ENCODE measurements around the gene MTURN.

The MTURN gene

DNA sequence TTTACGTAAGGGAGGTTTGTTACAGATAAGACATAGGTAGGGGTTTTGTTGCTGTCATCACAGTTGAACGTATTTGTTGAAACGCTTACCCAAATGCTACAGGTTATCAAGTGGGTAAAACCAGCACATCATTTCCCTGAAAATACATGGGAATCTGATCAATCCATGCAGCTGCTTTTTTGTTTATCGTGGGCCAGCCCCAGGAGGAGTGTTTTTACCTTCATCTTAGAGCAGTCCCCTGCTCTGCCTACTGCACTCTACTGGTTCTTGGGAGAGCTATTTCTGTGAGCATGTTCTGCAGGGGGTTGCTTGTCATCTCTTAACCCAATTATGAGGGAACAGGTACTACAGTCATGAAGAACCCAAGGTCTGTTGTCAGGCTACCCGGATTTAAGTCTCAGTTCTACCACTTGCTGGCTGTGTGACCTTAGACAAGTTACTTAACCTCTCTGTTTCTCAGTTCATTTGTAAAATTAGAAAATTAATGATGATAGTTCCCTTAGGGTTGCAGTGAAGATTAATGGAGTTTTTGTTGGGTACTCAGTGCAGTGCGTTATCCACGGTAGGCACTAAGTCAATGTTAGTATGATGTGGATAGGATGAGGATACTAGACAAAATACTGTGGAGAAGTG, 15.0 kb downstream of the MTURN start:
- Histone ChIP-seq H3K9ac (ENCODE audit: low read depth, low read length) (no peak overlapping the region), H3K27me3 (ENCODE audit: control insufficient read depth, insufficient read depth, low read length) (no peaks in the 10 kb centered on the region), H3K36me3 (ENCODE audit: control insufficient read depth, insufficient read depth, low read length) (no peaks in the 10 kb centered on the region)

DNA sequence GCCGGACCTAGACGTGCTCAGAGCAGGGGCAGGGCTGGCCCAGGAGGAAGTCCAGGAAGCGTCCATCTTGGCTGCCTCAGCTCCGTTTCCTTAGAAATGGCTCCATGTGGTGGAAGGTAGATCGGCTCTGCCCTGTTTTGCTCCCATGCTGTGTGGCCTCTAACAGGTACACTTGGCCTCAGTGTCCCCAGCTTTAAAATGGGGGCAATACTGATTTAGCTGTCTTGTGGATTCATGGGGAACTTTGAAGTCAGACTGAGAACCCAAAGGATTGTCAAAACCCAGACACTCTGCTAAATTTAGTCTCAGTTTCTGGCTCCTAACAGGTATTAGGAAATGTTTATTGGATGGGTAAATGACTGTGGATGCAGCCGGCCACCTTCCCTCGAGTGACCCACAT, 15.9 kb downstream of the MTURN start:
- Histone ChIP-seq H3K27me3 (ENCODE audit: control insufficient read depth, insufficient read depth, low read length) (no peaks in the 10 kb centered on the region), H3K36me3 (ENCODE audit: control insufficient read depth, insufficient read depth, low read length) (no peaks in the 10 kb centered on the region), H3K9ac (ENCODE audit: low read depth, low read length) (no peak overlapping the region), H3K9me3 (ENCODE audit: control insufficient read depth, insufficient read depth, low read length) (no peaks in the 10 kb centered on the region), H3K4me1 (ENCODE audit: control insufficient read depth, insufficient read depth, low read length) (no peaks in the 10 kb centered on the region), H3K4me3 (ENCODE audit: low read depth, low read length) (no peak overlapping the region)

More for the DNA sequence above, 15.0 kb downstream of the MTURN start:
- Histone ChIP-seq H3K4me3 (ENCODE audit: low read depth, low read length) (no peak overlapping the region), H3K4me1 (ENCODE audit: control insufficient read depth, insufficient read depth, low read length) (no peaks in the 10 kb centered on the region), H3K9me3 (ENCODE audit: control insufficient read depth, insufficient read depth, low read length) (no peaks in the 10 kb centered on the region)

DNA sequence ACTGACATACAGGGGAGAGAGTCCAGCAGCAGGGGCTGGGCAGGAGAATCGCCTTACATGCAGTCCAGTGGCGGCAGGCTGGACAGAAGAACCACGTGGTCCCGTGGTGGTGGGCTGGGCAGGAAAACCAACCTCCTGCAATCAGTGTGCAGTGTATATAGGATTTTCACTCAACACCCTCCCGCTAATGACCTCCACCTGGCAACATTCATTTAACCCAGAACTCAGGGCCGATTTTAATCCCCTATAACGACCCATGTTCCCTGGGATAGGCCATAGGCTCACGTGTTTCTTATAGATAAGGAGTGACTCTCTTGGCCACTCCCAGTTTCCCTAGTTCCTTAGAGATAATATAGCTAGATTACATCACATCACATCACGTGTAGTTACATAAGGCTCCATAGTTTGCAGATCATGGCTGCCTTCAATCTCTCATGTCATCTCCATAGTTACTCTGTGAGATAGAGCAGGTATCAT, 19.4 kb downstream of the MTURN start:
- H3K27me3 ChIP-seq (ENCODE audit: control insufficient read depth, insufficient read depth, low read length) = no peaks in the 10 kb centered on the region
- no peaks in the 10 kb centered on the region for H3K4me1 ChIP-seq (ENCODE audit: control insufficient read depth, insufficient read depth, low read length)
- H3K9ac ChIP-seq (ENCODE audit: low read depth, low read length) = no peak overlapping the region
- H3K36me3 ChIP-seq (ENCODE audit: control insufficient read depth, insufficient read depth, low read length) = no peaks in the 10 kb centered on the region
- H3K9me3 ChIP-seq (ENCODE audit: control insufficient read depth, insufficient read depth, low read length) = no peaks in the 10 kb centered on the region
- H3K4me3 ChIP-seq (ENCODE audit: low read depth, low read length) = no peak overlapping the region

DNA sequence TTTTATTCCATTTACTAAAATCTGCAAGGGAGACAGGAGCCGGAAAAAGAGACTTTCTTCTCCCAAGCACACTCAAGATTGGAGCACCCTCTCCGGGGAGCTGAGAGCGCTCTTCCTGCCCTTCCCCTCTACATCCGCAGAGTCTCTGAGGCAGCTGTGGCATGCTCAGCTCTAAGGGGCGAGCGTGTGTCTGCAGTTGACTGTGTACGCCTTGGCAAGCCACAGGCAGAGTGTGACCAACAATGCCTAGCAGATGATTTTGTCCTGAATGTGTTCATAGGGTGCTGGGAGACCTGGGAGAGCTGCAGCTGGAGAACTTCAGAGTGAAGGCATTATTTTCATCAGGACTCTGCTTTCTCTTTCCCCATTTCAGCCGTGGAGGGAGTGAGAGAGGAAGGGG, 20.7 kb downstream of the MTURN start:
- no peak overlapping the region for H3K9ac ChIP-seq (ENCODE audit: low read depth, low read length)
- no peaks in the 10 kb centered on the region for H3K4me1 ChIP-seq (ENCODE audit: control insufficient read depth, insufficient read depth, low read length)
- H3K9me3 ChIP-seq (ENCODE audit: control insufficient read depth, insufficient read depth, low read length) = no peaks in the 10 kb centered on the region
- no peak overlapping the region for H3K4me3 ChIP-seq (ENCODE audit: low read depth, low read length)
- no peaks in the 10 kb centered on the region for H3K27me3 ChIP-seq (ENCODE audit: control insufficient read depth, insufficient read depth, low read length)
- no peaks in the 10 kb centered on the region for H3K36me3 ChIP-seq (ENCODE audit: control insufficient read depth, insufficient read depth, low read length)

DNA sequence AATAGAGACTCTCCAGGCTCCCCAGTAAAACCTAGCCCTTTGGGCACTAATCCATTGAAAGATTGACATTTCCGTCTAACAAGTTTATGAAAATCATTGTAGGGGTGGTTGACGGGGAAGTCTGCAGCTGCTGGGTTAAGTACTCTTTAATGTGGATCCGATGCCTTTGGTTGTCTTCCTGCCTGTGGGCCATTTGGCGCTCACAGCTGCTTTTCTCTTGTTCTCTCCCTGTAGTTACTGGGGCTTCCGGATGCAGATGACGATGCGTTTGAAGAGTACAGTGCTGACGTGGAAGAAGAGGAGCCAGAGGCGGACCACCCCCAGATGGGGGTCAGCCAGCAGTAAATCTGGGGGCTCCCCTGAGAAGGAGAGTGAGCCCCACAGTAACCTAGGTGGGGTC, 22.4 kb downstream of the MTURN start:
- H3K4me1 ChIP-seq (ENCODE audit: control insufficient read depth, insufficient read depth, low read length) = peaks cover 2% of the 10 kb centered on the region

DNA sequence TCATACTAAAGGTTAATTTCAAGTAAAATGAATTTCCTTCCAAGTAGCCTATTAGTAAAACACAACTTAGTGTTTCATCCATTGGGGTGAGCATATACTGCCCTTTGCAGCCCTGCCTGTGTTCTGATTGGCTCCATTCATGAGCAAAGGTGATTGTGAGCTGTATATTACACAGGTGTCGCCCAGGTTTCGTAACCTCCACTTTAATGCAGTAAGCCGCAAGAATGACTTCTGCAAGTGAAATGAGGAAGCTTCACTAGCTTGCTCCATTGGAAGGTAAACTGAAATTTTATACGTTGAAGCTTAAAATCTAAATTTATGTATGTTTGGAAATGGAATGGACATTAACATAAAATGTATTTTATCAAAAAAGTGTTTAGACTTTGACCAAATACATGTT, 24.4 kb downstream of the MTURN start:
- no peaks in the 10 kb centered on the region for H3K9me3 ChIP-seq (ENCODE audit: control insufficient read depth, insufficient read depth, low read length)
- no peaks in the 10 kb centered on the region for H3K27me3 ChIP-seq (ENCODE audit: control insufficient read depth, insufficient read depth, low read length)
- peaks cover 16% of the 10 kb centered on the region for H3K4me1 ChIP-seq (ENCODE audit: control insufficient read depth, insufficient read depth, low read length)
- H3K9ac ChIP-seq (ENCODE audit: low read depth, low read length) = no peak overlapping the region
- H3K36me3 ChIP-seq (ENCODE audit: control insufficient read depth, insufficient read depth, low read length) = no peaks in the 10 kb centered on the region
- no peak overlapping the region for H3K4me3 ChIP-seq (ENCODE audit: low read depth, low read length)

More for the DNA sequence above, 22.4 kb downstream of the MTURN start:
- Histone ChIP-seq H3K4me3 (ENCODE audit: low read depth, low read length) (no peak overlapping the region), H3K36me3 (ENCODE audit: control insufficient read depth, insufficient read depth, low read length) (no peaks in the 10 kb centered on the region), H3K9ac (ENCODE audit: low read depth, low read length) (no peak overlapping the region), H3K9me3 (ENCODE audit: control insufficient read depth, insufficient read depth, low read length) (no peaks in the 10 kb centered on the region), H3K27me3 (ENCODE audit: control insufficient read depth, insufficient read depth, low read length) (no peaks in the 10 kb centered on the region)

DNA sequence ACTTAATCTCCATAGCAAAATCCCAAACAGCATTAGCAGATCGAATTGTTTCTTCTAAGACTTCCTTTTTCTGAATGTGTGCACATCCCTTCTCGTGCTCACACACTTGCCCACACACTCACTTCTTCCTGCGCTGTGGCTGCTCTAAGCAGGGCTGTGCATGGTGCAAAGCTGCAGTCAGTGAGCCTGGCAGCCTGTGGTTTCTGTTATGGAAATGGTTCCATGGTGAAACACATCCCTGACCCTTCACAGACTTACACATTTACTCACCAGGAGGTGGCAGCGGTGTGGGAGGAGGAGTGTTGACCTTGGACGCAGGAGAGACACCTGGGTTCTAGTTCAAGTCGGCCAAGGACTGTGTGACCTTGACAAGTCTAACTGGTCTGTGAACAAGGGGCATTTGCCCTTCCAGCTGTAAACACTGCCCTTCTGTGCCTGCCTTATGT, 24.9 kb downstream of the MTURN start:
- Histone ChIP-seq H3K9me3 (ENCODE audit: control insufficient read depth, insufficient read depth, low read length) (no peaks in the 10 kb centered on the region), H3K4me3 (ENCODE audit: low read depth, low read length) (no peak overlapping the region), H3K4me1 (ENCODE audit: control insufficient read depth, insufficient read depth, low read length) (peaks cover 16% of the 10 kb centered on the region), H3K36me3 (ENCODE audit: control insufficient read depth, insufficient read depth, low read length) (no peaks in the 10 kb centered on the region), H3K27me3 (ENCODE audit: control insufficient read depth, insufficient read depth, low read length) (no peaks in the 10 kb centered on the region), H3K9ac (ENCODE audit: low read depth, low read length) (no peak overlapping the region)

DNA sequence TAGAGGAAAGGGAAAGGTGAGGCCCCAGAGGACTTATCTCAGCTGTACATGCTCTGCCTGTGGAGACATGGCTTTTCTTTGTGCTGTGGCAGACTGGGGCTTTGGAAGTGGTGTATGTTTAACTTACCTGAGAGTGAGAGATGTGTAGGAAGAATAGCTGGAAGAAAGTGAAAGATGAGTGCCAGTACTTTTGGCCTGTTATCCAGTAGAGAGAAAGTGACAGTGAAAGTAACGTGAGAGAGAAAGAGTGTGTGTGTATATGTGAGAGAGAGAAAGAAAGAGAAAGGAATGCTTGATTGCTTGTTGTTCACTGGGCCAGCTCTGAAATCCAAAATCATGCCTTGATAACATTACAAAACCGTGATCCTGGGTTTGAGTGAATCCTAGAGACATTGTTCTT, 25.5 kb downstream of the MTURN start:
- no peak overlapping the region for H3K9ac ChIP-seq (ENCODE audit: low read depth, low read length)
- no peaks in the 10 kb centered on the region for H3K36me3 ChIP-seq (ENCODE audit: control insufficient read depth, insufficient read depth, low read length)
- H3K27me3 ChIP-seq (ENCODE audit: control insufficient read depth, insufficient read depth, low read length) = no peaks in the 10 kb centered on the region
- no peaks in the 10 kb centered on the region for H3K9me3 ChIP-seq (ENCODE audit: control insufficient read depth, insufficient read depth, low read length)
- H3K4me1 ChIP-seq (ENCODE audit: control insufficient read depth, insufficient read depth, low read length) = peaks cover 16% of the 10 kb centered on the region
- H3K4me3 ChIP-seq (ENCODE audit: low read depth, low read length) = no peak overlapping the region

DNA sequence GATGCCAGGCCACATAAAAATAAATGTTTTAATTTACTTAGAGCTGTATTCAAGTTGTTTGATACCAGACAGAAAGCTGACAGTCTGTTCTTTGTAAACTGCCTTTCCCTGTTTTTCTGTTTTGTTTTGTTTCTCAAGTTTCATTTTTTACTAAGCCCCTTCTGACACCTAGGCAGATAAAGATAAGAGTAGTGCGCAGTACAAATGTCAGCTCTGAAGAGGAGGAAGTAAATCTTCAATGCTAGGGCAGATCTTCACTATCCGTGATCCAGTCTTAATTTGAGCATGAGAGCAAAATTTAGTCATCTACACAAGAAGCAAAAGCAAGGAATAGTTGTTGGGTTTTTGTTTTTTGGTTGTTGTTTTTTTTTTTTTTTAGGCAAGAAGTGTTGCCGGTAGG, 27.3 kb downstream of the MTURN start:
- peaks cover 20% of the 10 kb centered on the region for H3K4me1 ChIP-seq (ENCODE audit: control insufficient read depth, insufficient read depth, low read length)

DNA sequence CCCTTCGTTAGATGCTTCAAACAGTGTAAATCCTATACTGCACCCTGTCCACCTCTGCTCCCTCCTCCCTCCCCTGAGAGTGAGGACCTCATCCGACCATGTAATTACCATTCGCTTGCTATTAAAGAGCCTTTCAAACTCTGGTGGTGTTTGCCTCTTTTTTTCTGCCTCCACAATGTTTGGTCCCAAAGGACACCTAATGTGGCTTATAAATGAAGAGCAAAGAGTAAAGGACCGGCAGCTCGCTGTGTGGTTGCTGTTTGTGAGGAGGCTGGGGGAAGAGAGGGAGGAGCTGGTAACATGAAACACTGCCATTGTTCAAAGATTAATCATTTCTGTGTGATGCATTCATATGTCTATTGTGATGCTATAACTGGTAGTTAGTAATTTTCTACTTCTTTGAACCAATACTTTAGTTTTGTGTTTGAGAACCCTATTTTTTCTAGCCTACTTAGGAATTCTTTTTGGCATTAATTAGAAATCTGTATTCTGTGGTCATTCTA, 27.9 kb downstream of the MTURN start:
- Histone ChIP-seq H3K4me1 (ENCODE audit: control insufficient read depth, insufficient read depth, low read length) (peaks cover 20% of the 10 kb centered on the region), H3K36me3 (ENCODE audit: control insufficient read depth, insufficient read depth, low read length) (no peaks in the 10 kb centered on the region), H3K9me3 (ENCODE audit: control insufficient read depth, insufficient read depth, low read length) (no peaks in the 10 kb centered on the region), H3K4me3 (ENCODE audit: low read depth, low read length) (no peak overlapping the region), H3K9ac (ENCODE audit: low read depth, low read length) (no peak overlapping the region), H3K27me3 (ENCODE audit: control insufficient read depth, insufficient read depth, low read length) (peaks cover 3% of the 10 kb centered on the region)

More for the DNA sequence above, 27.3 kb downstream of the MTURN start:
- Histone ChIP-seq H3K36me3 (ENCODE audit: control insufficient read depth, insufficient read depth, low read length) (no peaks in the 10 kb centered on the region), H3K4me3 (ENCODE audit: low read depth, low read length) (no peak overlapping the region), H3K9me3 (ENCODE audit: control insufficient read depth, insufficient read depth, low read length) (no peaks in the 10 kb centered on the region), H3K27me3 (ENCODE audit: control insufficient read depth, insufficient read depth, low read length) (peaks cover 3% of the 10 kb centered on the region), H3K9ac (ENCODE audit: low read depth, low read length) (no peak overlapping the region)

DNA sequence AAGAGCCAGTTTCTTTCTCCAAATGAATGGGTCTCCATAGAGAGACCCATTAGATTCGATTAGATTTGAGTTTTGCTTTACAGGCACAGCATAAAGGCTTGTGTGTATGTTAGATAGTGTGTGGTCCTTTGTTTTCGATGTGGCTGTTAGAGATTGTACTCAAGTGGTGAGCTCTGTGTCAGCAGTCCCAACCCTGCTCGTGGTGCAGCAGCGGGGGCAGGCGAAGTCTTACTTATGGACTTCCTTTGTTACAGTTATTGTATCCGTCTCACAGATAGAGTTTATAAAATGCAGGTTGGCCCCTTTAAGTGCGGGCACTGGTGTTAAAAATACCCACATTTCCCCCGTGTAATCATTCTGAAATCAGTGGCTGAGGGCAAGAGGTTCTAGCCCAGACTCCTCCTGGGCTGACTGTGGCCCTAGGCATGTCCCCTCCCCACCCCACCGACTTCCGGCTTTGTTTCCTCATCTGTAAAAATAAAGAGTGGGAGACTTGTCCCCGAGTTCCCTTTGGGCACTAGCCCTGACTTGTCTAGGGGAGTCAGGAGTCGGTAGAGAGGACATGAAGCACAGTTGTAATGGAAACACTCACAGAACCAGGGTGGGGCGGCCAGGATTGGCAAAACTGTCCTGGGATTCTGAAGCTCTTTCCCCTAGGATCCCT, 28.6 kb downstream of the MTURN start:
- H3K4me3 ChIP-seq (ENCODE audit: low read depth, low read length) = no peak overlapping the region
- H3K36me3 ChIP-seq (ENCODE audit: control insufficient read depth, insufficient read depth, low read length) = no peaks in the 10 kb centered on the region
- H3K9ac ChIP-seq (ENCODE audit: low read depth, low read length) = no peak overlapping the region
- no peaks in the 10 kb centered on the region for H3K9me3 ChIP-seq (ENCODE audit: control insufficient read depth, insufficient read depth, low read length)
- H3K4me1 ChIP-seq (ENCODE audit: control insufficient read depth, insufficient read depth, low read length) = peaks cover 24% of the 10 kb centered on the region
- H3K27me3 ChIP-seq (ENCODE audit: control insufficient read depth, insufficient read depth, low read length) = peaks cover 3% of the 10 kb centered on the region

DNA sequence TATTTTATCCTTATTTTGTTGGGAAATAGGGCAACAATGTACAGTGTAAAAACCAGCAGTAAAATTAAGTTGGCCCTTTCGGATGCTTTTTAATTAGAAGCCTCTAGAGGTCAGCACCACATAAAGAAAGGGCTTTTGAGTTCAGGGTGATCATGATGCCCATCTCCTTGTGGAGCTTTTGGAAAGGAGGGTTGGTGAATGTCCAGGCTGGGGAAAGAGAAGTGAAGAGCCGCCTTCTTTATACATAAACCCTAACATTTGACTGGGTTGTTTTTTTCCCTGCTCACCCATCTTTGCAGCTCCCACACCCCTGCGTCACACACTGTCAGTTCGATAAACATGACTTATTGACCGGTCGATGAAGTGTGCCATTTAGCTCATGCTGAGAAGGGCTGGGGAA, 29.8 kb downstream of the MTURN start:
- no peak overlapping the region for H3K9ac ChIP-seq (ENCODE audit: low read depth, low read length)
- peaks cover 3% of the 10 kb centered on the region for H3K27me3 ChIP-seq (ENCODE audit: control insufficient read depth, insufficient read depth, low read length)
- H3K4me1 ChIP-seq (ENCODE audit: control insufficient read depth, insufficient read depth, low read length) = peaks cover 34% of the 10 kb centered on the region
- H3K4me3 ChIP-seq (ENCODE audit: low read depth, low read length) = no peak overlapping the region
- no peaks in the 10 kb centered on the region for H3K9me3 ChIP-seq (ENCODE audit: control insufficient read depth, insufficient read depth, low read length)
- no peaks in the 10 kb centered on the region for H3K36me3 ChIP-seq (ENCODE audit: control insufficient read depth, insufficient read depth, low read length)

All from iPS-15b (cell line).